Measurements from ENCODE around the gene SCYL1.
"Not testable (repeated sequence)": the region's sequence is repeated elsewhere in the genome, so short reads cannot be mapped to it uniquely, and the experiment has no call there.

Gene SCYL1

GRCh38 chr11:65506290-65506771, 18.6 kb upstream of the SCYL1 start:
- no peak for DNase-seq (ENCODE audit: low read depth)

GRCh38 chr11:65506772-65507505, 17.9 kb upstream of the SCYL1 start:
- DNase-seq (ENCODE audit: low read depth), result no peak

- not testable (repeated sequence) for DNase-seq (ENCODE audit: low read depth)
Observed at GRCh38 chr11:65512311-65512710, 12.6 kb upstream of the SCYL1 start.

GRCh38 chr11:65516135-65516968, 8.5 kb upstream of the SCYL1 start:
- no peak for DNase-seq (ENCODE audit: low read depth)

- DNase-seq (ENCODE audit: low read depth), result not testable (repeated sequence)
Observed at GRCh38 chr11:65518941-65519549, 5.8 kb upstream of the SCYL1 start.

- DNase-seq (ENCODE audit: low read depth), result not testable (repeated sequence)
Observed at GRCh38 chr11:65521777-65522521, 2.9 kb upstream of the SCYL1 start.

GRCh38 chr11:65522718-65523630, 1.9 kb upstream of the SCYL1 start:
- DNase-seq (ENCODE audit: low read depth), result not testable (repeated sequence)

GRCh38 chr11:65523631-65523968, 1.3 kb upstream of the SCYL1 start:
- DNase-seq (ENCODE audit: low read depth), result not testable (repeated sequence)

- no peak for DNase-seq (ENCODE audit: low read depth)
Observed at GRCh38 chr11:65524014-65524740, 706 bp upstream of the SCYL1 start.

GRCh38 chr11:65525546-65526480, 930 bp downstream of the SCYL1 start:
- no peak for DNase-seq (ENCODE audit: low read depth)

- DNase-seq (ENCODE audit: low read depth), result no peak
Observed at GRCh38 chr11:65526744-65527143, 1.9 kb downstream of the SCYL1 start.

GRCh38 chr11:65528819-65529350, 4.0 kb downstream of the SCYL1 start:
- DNase-seq (ENCODE audit: low read depth), result no peak

GRCh38 chr11:65529475-65530156, 4.7 kb downstream of the SCYL1 start:
- no peak for DNase-seq (ENCODE audit: low read depth)

GRCh38 chr11:65530157-65530496, 5.2 kb downstream of the SCYL1 start:
- no peak for DNase-seq (ENCODE audit: low read depth)

- no peak for DNase-seq (ENCODE audit: low read depth)
Observed at GRCh38 chr11:65532388-65533064, 7.6 kb downstream of the SCYL1 start.

- no peak for DNase-seq (ENCODE audit: low read depth)
Observed at GRCh38 chr11:65535102-65535501, 10.2 kb downstream of the SCYL1 start.

- DNase-seq (ENCODE audit: low read depth), result no peak
Observed at GRCh38 chr11:65536412-65537295, 11.8 kb downstream of the SCYL1 start.
